ENCODE data around the gene PDS5B.
"Not testable (repeated sequence)": the region's sequence is repeated elsewhere in the genome, so short reads cannot be mapped to it uniquely, and the experiment has no call there.

- TF ChIP-seq CTCF (IDR thresholded peaks at IDR 0.05; ENCODE audit: insufficient read depth, low read length, poor library complexity, severe bottlenecking); EZH2phosphoT487 (conservative IDR thresholded peaks at IDR 0.05; ENCODE audit: low read length): not testable (repeated sequence)
Measured at GRCh38 chr13:32826372-32826771, 240.1 kb downstream of the PDS5B start.

Measured in SU-DHL-6 (cell line).